ENCODE measurements around the gene PXMP4. TPM values are rescaled to one million over a fixed set of nuclear protein-coding genes. Genes with fewer than 3 reads are reported as not detected.

The PXMP4 gene
- total RNA-seq, 4 donors from 2014 or later = 4.4 to 8.9 (median 6.8) TPM

DNA sequence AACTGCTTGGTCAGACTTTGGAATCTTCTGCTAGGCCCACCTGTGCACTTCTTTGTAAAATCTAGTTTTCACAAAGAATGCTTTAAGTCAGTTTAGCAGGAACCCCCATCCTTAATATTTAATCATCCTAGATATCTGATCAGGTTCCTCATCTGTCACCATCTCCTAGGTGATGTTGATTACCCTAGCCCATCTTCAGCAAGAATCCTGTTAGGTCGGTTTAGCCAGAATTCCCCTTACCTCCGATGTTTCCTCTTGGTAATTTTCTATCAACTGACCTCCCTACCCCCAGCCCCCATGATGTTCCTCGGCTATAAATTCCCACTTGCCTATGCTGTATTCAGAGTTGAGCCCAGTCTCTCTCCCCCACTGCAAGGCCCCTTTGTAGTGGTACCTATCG, 9.0 kb upstream of the PXMP4 start:
- 74 to 76% methylated on average over 3 to 4 of the region's 4 CpGs for WGBS, 2 donors (ENCODE audit: low coverage in 1 of 2)
- no peak for ATAC-seq

GRCh38 chr20:33728463-33728862, 8.4 kb upstream of the PXMP4 start:
- Histone ChIP-seq H3K9me3 (no peaks in the 10 kb centered on the region), H3K27ac (no peak overlapping the region), H3K36me3 (no peaks in the 10 kb centered on the region), H3K27me3 (no peaks in the 10 kb centered on the region), H3K4me1 (peaks cover 0 to 20% (median 6%) of the 10 kb centered on the region in 3 donors), H3K4me3 (no peak overlapping the region)
- TF ChIP-seq, protein P1, sequence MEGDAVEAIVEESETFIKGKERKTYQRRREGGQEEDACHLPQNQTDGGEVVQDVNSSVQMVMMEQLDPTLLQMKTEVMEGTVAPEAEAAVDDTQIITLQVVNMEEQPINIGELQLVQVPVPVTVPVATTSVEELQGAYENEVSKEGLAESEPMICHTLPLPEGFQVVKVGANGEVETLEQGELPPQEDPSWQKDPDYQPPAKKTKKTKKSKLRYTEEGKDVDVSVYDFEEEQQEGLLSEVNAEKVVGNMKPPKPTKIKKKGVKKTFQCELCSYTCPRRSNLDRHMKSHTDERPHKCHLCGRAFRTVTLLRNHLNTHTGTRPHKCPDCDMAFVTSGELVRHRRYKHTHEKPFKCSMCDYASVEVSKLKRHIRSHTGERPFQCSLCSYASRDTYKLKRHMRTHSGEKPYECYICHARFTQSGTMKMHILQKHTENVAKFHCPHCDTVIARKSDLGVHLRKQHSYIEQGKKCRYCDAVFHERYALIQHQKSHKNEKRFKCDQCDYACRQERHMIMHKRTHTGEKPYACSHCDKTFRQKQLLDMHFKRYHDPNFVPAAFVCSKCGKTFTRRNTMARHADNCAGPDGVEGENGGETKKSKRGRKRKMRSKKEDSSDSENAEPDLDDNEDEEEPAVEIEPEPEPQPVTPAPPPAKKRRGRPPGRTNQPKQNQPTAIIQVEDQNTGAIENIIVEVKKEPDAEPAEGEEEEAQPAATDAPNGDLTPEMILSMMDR (IDR thresholded peaks at IDR 0.05) = no peak
- TF ChIP-seq EP300 (IDR thresholded peaks at IDR 0.05) = no peak
- TF ChIP-seq POLR2AphosphoS5 (IDR thresholded peaks at IDR 0.05) = no peak
- no peak for TF ChIP-seq POLR2A (IDR thresholded peaks at IDR 0.05)
- no peak for ATAC-seq
- 78 to 82% methylated on average over 2 of the region's 2 CpGs for WGBS, 2 donors (ENCODE audit: low coverage in 1 of 2)

More for the DNA sequence above, 9.0 kb upstream of the PXMP4 start:
- Histone ChIP-seq H3K4me1 (peaks cover 0 to 26% (median 11%) of the 10 kb centered on the region in 3 donors), H3K4me3 (no peak overlapping the region), H3K36me3 (no peaks in the 10 kb centered on the region), H3K9me3 (no peaks in the 10 kb centered on the region), H3K27ac (no peak overlapping the region), H3K27me3 (no peaks in the 10 kb centered on the region)
- no peak for TF ChIP-seq POLR2AphosphoS5 (IDR thresholded peaks at IDR 0.05)
- no peak for TF ChIP-seq EP300 (IDR thresholded peaks at IDR 0.05)
- TF ChIP-seq, protein P1 (IDR thresholded peaks at IDR 0.05) = no peak
- no peak for TF ChIP-seq POLR2A (IDR thresholded peaks at IDR 0.05)

- H3K27ac ChIP-seq = no peak overlapping the region
- H3K36me3 ChIP-seq = no peaks in the 10 kb centered on the region
- 72% methylated on average over 3 of the region's 3 CpGs; no CpG with 5 or more reads in 1 of the 2 donors for WGBS, 2 donors (ENCODE audit: low coverage in 1 of 2)
- H3K27me3 ChIP-seq = no peaks in the 10 kb centered on the region
- no peak for ATAC-seq
- H3K4me3 ChIP-seq = no peak overlapping the region
- H3K4me1 ChIP-seq = peaks cover 0 to 13% (median 3%) of the 10 kb centered on the region in 3 donors
- TF ChIP-seq POLR2AphosphoS5 (IDR thresholded peaks at IDR 0.05) (no peak), POLR2A (IDR thresholded peaks at IDR 0.05) (no peak), EP300 (IDR thresholded peaks at IDR 0.05) (no peak)
- TF ChIP-seq, protein P1 (IDR thresholded peaks at IDR 0.05) = no peak
- H3K9me3 ChIP-seq = no peaks in the 10 kb centered on the region
These were observed 7.7 kb upstream of the PXMP4 start for GRCh38 chr20:33727806-33728205.

DNA sequence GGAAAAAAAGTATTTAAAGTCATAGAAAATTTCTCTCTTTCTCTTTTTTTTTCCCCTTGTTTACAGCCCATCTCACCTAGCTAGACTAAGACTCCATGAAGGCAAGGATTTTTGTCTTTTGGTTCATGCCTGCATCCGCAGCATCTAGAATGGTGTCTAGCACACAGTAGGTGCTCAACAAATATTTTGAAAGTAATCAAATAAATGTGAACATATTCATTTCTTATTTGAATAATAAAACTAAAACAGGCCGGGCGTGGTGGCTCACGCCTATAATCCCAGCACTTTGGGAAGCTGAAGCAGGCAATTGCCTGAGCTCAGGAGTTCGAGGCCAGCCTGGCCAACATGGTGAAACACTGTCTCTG, 7.0 kb upstream of the PXMP4 start:
- Histone ChIP-seq H3K4me3 (no peak overlapping the region), H3K27me3 (no peaks in the 10 kb centered on the region), H3K9me3 (no peaks in the 10 kb centered on the region), H3K36me3 (no peaks in the 10 kb centered on the region), H3K4me1 (peaks cover 0 to 7% (median 0%) of the 10 kb centered on the region in 3 donors), H3K27ac (no peak overlapping the region)
- TF ChIP-seq EP300 (IDR thresholded peaks at IDR 0.05) (no peak), POLR2AphosphoS5 (IDR thresholded peaks at IDR 0.05) (no peak), POLR2A (IDR thresholded peaks at IDR 0.05) (no peak)
- TF ChIP-seq, protein P1 (IDR thresholded peaks at IDR 0.05) = no peak
- ATAC-seq = no peak
- WGBS, 2 donors (ENCODE audit: low coverage in 1 of 2) = 87 to 100% methylated on average over 1 to 5 of the region's 5 CpGs

DNA sequence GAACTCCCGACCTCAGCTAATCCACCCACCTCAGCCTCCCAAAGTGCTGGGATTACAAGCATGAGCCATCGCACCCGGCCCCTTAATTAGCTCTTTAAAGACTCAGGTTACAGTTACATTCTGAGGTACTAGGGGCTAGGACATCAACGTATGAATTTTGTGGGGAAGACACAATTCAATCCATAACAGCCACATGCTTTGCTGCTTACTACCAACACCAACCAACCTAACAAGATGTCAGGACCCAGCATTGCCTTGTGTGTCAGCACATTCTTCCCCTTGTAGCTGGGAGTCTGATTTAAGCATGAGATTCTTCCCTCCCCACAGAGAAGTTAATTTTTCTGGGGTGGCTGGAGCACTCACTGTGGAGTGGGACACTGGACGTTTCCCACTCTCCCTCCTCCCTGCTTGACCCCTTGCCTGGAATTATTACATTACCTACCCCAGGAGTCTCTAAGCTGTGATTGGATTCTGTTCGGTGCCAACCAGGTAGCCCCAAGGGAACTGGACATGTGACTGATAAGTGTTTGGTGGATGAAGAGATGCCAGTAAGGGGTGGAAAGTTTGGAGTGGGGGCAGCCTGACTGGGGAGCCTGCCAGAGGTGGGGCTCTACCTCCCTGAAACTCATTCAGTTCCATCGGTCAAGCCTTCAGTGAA, 5.6 kb upstream of the PXMP4 start:
- WGBS, 2 donors (ENCODE audit: low coverage in 1 of 2) = 52 to 68% methylated on average over 3 to 5 of the region's 7 CpGs
- Histone ChIP-seq H3K9me3 (no peaks in the 10 kb centered on the region), H3K27me3 (no peaks in the 10 kb centered on the region), H3K4me1 (peaks cover 0 to 3% (median 1%) of the 10 kb centered on the region in 3 donors), H3K4me3 (no peak overlapping the region), H3K36me3 (no peaks in the 10 kb centered on the region), H3K27ac (no peak overlapping the region)
- TF ChIP-seq EP300 (IDR thresholded peaks at IDR 0.05) = no peak
- TF ChIP-seq, protein P1 (IDR thresholded peaks at IDR 0.05) = no peak
- ATAC-seq = no peak

Measured in gastroesophageal sphincter (tissue), 4 donors.